ENCODE results near the gene BEND5. TPM values are rescaled to one million over a fixed set of nuclear protein-coding genes. Genes with fewer than 3 reads are reported as not detected.

Gene BEND5
- total and polyA plus RNA-seq, 2 donors (not counting 1 experiment from before 2014, with no cell fraction given): 0.39 TPM; not detected in 1

- peak in 1 of 2 donors; percentile 13 for DNase-seq (ENCODE audit: low read depth in 2 of 2)
These were observed 89.2 kb downstream of the BEND5 start for GRCh38 chr1:48687282-48688045.

GRCh38 chr1:48686159-48686558 is 90.5 kb downstream of the BEND5 start:
- H3K9ac ChIP-seq (ENCODE audit: insufficient read depth, low read length): no peak overlapping the region
- no peaks in the 10 kb centered on the region for H3K36me3 ChIP-seq (ENCODE audit: control insufficient read depth, insufficient read depth, low read length)
- H2AFZ ChIP-seq (ENCODE audit: low read length): no peak overlapping the region
- H3K79me2 ChIP-seq (ENCODE audit: control insufficient read depth, insufficient read depth, low read length): no peaks in the 10 kb centered on the region
- H3K4me3 ChIP-seq (replicated peaks in 1 of 4; ENCODE audit: control extremely low read depth in 1 of 4, insufficient read depth in 1 of 4, low read depth in 3 of 4, low read length in 4 of 4): no peak overlapping the region
- no peaks in the 10 kb centered on the region for H3K27me3 ChIP-seq (ENCODE audit: control insufficient read depth, insufficient read depth, low read length)
- no peak for DNase-seq (ENCODE audit: low read depth in 2 of 2)
- H3K27ac ChIP-seq (ENCODE audit: insufficient read depth, low read length): no peak overlapping the region
- no peaks in the 10 kb centered on the region for H4K20me1 ChIP-seq (ENCODE audit: control insufficient read depth, extremely low read depth, insufficient read depth, low read length)
- H3K4me2 ChIP-seq (ENCODE audit: extremely low read depth, insufficient read depth, low read length): no peak overlapping the region
- no peak for TF ChIP-seq EZH2 (IDR thresholded peaks at IDR 0.05; ENCODE audit: low read length, missing control alignments)
- TF ChIP-seq, protein P1, sequence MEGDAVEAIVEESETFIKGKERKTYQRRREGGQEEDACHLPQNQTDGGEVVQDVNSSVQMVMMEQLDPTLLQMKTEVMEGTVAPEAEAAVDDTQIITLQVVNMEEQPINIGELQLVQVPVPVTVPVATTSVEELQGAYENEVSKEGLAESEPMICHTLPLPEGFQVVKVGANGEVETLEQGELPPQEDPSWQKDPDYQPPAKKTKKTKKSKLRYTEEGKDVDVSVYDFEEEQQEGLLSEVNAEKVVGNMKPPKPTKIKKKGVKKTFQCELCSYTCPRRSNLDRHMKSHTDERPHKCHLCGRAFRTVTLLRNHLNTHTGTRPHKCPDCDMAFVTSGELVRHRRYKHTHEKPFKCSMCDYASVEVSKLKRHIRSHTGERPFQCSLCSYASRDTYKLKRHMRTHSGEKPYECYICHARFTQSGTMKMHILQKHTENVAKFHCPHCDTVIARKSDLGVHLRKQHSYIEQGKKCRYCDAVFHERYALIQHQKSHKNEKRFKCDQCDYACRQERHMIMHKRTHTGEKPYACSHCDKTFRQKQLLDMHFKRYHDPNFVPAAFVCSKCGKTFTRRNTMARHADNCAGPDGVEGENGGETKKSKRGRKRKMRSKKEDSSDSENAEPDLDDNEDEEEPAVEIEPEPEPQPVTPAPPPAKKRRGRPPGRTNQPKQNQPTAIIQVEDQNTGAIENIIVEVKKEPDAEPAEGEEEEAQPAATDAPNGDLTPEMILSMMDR (conservative IDR thresholded peaks at IDR 0.05 in 1 of 2, IDR thresholded peaks at IDR 0.05 in 1 of 2; ENCODE audit: low read depth in 1 of 2, low read length in 2 of 2): no peak
- no peaks in the 10 kb centered on the region for H3K9me3 ChIP-seq (ENCODE audit: control insufficient read depth, insufficient read depth, low read depth, low read length)
- H3K4me1 ChIP-seq (ENCODE audit: control insufficient read depth, extremely low read depth, insufficient read depth, low read length): no peaks in the 10 kb centered on the region

More at GRCh38 chr1:48687282-48688045, 89.2 kb downstream of the BEND5 start:
- Histone ChIP-seq H3K4me3 (replicated peaks in 1 of 4; ENCODE audit: control extremely low read depth in 1 of 4, insufficient read depth in 1 of 4, low read depth in 3 of 4, low read length in 4 of 4) (no peak overlapping the region), H2AFZ (ENCODE audit: low read length) (no peak overlapping the region), H3K36me3 (ENCODE audit: control insufficient read depth, insufficient read depth, low read length) (no peaks in the 10 kb centered on the region), H3K4me1 (ENCODE audit: control insufficient read depth, extremely low read depth, insufficient read depth, low read length) (no peaks in the 10 kb centered on the region), H4K20me1 (ENCODE audit: control insufficient read depth, extremely low read depth, insufficient read depth, low read length) (no peaks in the 10 kb centered on the region), H3K27me3 (ENCODE audit: control insufficient read depth, insufficient read depth, low read length) (no peaks in the 10 kb centered on the region), H3K27ac (ENCODE audit: insufficient read depth, low read length) (no peak overlapping the region), H3K9ac (ENCODE audit: insufficient read depth, low read length) (no peak overlapping the region), H3K4me2 (ENCODE audit: extremely low read depth, insufficient read depth, low read length) (no peak overlapping the region), H3K79me2 (ENCODE audit: control insufficient read depth, insufficient read depth, low read length) (no peaks in the 10 kb centered on the region), H3K9me3 (ENCODE audit: control insufficient read depth, insufficient read depth, low read depth, low read length) (no peaks in the 10 kb centered on the region)
- no peak for TF ChIP-seq EZH2 (IDR thresholded peaks at IDR 0.05; ENCODE audit: low read length, missing control alignments)
- TF ChIP-seq, protein P1 (conservative IDR thresholded peaks at IDR 0.05 in 1 of 2, IDR thresholded peaks at IDR 0.05 in 1 of 2; ENCODE audit: low read depth in 1 of 2, low read length in 2 of 2): no peak

DNA sequence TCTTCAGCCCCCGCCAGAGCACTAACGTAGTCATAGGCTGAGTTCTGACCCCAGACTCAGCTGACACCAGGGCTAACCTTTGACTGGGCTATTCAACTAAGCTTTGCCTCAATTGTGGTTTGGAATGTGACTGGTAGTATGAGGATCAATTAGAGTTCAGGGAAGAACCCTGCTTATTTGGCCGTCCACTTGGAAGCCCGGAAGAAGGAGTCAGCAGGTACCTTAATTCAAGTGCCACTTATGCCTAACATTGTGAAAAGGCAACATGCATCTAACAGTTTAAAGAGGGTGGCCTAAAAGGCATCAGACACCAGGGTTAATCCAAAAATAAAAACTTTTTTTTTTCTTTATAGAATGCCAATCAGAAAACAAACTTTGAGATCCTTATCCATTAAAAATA is 92.3 kb downstream of the BEND5 start:
- Histone ChIP-seq H3K36me3 (ENCODE audit: control insufficient read depth, insufficient read depth, low read length) (no peaks in the 10 kb centered on the region), H3K27me3 (ENCODE audit: control insufficient read depth, insufficient read depth, low read length) (no peaks in the 10 kb centered on the region), H3K79me2 (ENCODE audit: control insufficient read depth, insufficient read depth, low read length) (no peaks in the 10 kb centered on the region), H3K4me2 (ENCODE audit: extremely low read depth, insufficient read depth, low read length) (no peak overlapping the region), H3K4me3 (replicated peaks in 1 of 4; ENCODE audit: control extremely low read depth in 1 of 4, insufficient read depth in 1 of 4, low read depth in 3 of 4, low read length in 4 of 4) (no peak overlapping the region), H3K9me3 (ENCODE audit: control insufficient read depth, insufficient read depth, low read depth, low read length) (no peaks in the 10 kb centered on the region), H3K9ac (ENCODE audit: insufficient read depth, low read length) (no peak overlapping the region), H3K27ac (ENCODE audit: insufficient read depth, low read length) (no peak overlapping the region), H3K4me1 (ENCODE audit: control insufficient read depth, extremely low read depth, insufficient read depth, low read length) (no peaks in the 10 kb centered on the region), H2AFZ (ENCODE audit: low read length) (no peak overlapping the region), H4K20me1 (ENCODE audit: control insufficient read depth, extremely low read depth, insufficient read depth, low read length) (no peaks in the 10 kb centered on the region)
- TF ChIP-seq EZH2 (IDR thresholded peaks at IDR 0.05; ENCODE audit: low read length, missing control alignments): no peak
- TF ChIP-seq, protein P1 (conservative IDR thresholded peaks at IDR 0.05 in 1 of 2, IDR thresholded peaks at IDR 0.05 in 1 of 2; ENCODE audit: low read depth in 1 of 2, low read length in 2 of 2): no peak
- DNase-seq (ENCODE audit: low read depth in 2 of 2): no peak

Data from fibroblast of lung (primary cell).